ENCODE results near the gene UBIAD1. TPM values are rescaled to one million over a fixed set of nuclear protein-coding genes. Genes with fewer than 3 reads are reported as not detected.

UBIAD1 gene
- total and polyA plus RNA-seq, 2 of the 4 experiments (the other 2 are of a cell fraction) = 6.3 to 9.5 TPM

- peak within 1 kb of the TSS; percentile 91 for H3K56ac ChIP-seq (ENCODE audit: extremely low read depth, insufficient read depth, low read length)
- H2AK9ac ChIP-seq (replicated peaks; ENCODE audit: low read depth, low read length, poor library complexity) = peak within 1 kb of the TSS; percentile 85
- BruUV-seq (replicated peaks) = no TSS peak
- in situ Hi-C loops (cut with MboI; ENCODE audit: low sequenced_read_pairs) (no loop called here), intact Hi-C loops (cut with micrococcal nuclease) (loop anchor here (10.0 kb wide), 1 partner anchor 212 kb away; the partner anchor contains the start of gene DISP3), dilution Hi-C loops (cut with HindIII; ENCODE audit: low sequenced_read_pairs, unreplicated experiment) (no loop called here)
- H3K9me3 ChIP-seq (ENCODE audit: control insufficient read depth, insufficient read depth, low read length) = no peaks in the 10 kb centered on the region
- no peaks in the 10 kb centered on the region for H3K27me3 ChIP-seq (ENCODE audit: control insufficient read depth, insufficient read depth, low read length)
- H2AFZ ChIP-seq (replicated peaks; ENCODE audit: low read length, poor library complexity) = peak within 1 kb of the TSS; percentile 96
- peaks cover 8% of the 10 kb centered on the region for H3K36me3 ChIP-seq (ENCODE audit: control insufficient read depth, insufficient read depth, low read length)
- H4K91ac ChIP-seq (ENCODE audit: insufficient read depth, low read depth, low read length) = no peak within 1 kb of the TSS
- no peak within 1 kb of the TSS for H2BK20ac ChIP-seq (ENCODE audit: low read depth, low read length)
- H3K27ac ChIP-seq (ENCODE audit: insufficient read depth, low read length) = peak within 1 kb of the TSS; percentile 76
- H3K18ac ChIP-seq (ENCODE audit: low read depth, low read length) = peak within 1 kb of the TSS; percentile 68
- peak within 1 kb of the TSS; percentile 95 for H3K9ac ChIP-seq (ENCODE audit: low read depth, low read length)
- no peak within 1 kb of the TSS for H2BK15ac ChIP-seq (ENCODE audit: low read depth, low read length)
- 0 out of 2 replicates have a peak within 1 kb of the TSS, but pooled peaks have one; percentile 34 for H2BK120ac ChIP-seq (ENCODE audit: low read depth, low read length)
- peak within 1 kb of the TSS; percentile 99 for H3K4me2 ChIP-seq (ENCODE audit: low read depth, low read length)
- no peaks in the 10 kb centered on the region for H3K4me1 ChIP-seq (ENCODE audit: control insufficient read depth, insufficient read depth, low read length)
- peak within 1 kb of the TSS; percentile 73 to 98 for H4K8ac ChIP-seq (ENCODE audit: low read depth in 2 of 2, low read length in 2 of 2)
- peak within 1 kb of the TSS; percentile 70 for H3K4me3 ChIP-seq (ENCODE audit: insufficient read depth, low read depth, low read length)
- peak within 1 kb of the TSS; percentile 82 for H2BK5ac ChIP-seq (ENCODE audit: low read depth, low read length, poor library complexity, severe bottlenecking)
- peak within 1 kb of the TSS; percentile 36; the same call in 1 of the 2 replicates for H2AK5ac ChIP-seq (ENCODE audit: low read depth, low read length)
- POLR2A ChIA-PET (ENCODE audit: unreplicated experiment) = interaction anchor here (1.0 kb wide), 1 partner anchor 10 kb away, joined by 3 read pairs; no protein-coding TSS in a partner anchor
- 1% methylated on average over 22 of the region's 60 CpGs; no CpG with 5 or more reads in 1 of the 2 experiments for WGBS, 2 experiments (ENCODE audit: extremely low coverage in 2 of 2, insufficient read length in 1 of 2)
- DNase-seq (peak; percentile 100), ATAC-seq (ENCODE audit: low read depth) (peak; percentile 99)
- no peaks in the 10 kb centered on the region for H4K20me1 ChIP-seq (ENCODE audit: insufficient read depth, low read length)
- peak within 1 kb of the TSS; percentile 89 for H3K4ac ChIP-seq (ENCODE audit: low read depth, low read length)
- peak within 1 kb of the TSS; percentile 92 for H3K14ac ChIP-seq (replicated peaks; ENCODE audit: low read depth, low read length)
- H4K5ac ChIP-seq (ENCODE audit: low read depth, low read length) = peak within 1 kb of the TSS; percentile 91
- peaks cover 7% of the 10 kb centered on the region for H3K9me1 ChIP-seq (ENCODE audit: insufficient read depth, low read length)
- H3K79me1 ChIP-seq (ENCODE audit: low read depth in 1 of 2, low read length in 2 of 2) = peaks cover 8 to 18% of the 10 kb centered on the region in 2 experiments; a peak in 2 of 4 replicates
- H3K23ac ChIP-seq (ENCODE audit: low read depth, low read length) = peak within 1 kb of the TSS; percentile 92; the same call in 1 of the 2 replicates
- CTCF ChIA-PET = interaction anchor here (0.6 to 1.7 kb wide), 4 partner anchors 82 to 471 kb away, joined by 3 to 5 read pairs (median 4); no protein-coding TSS in a partner anchor
- TF ChIP-seq RAD21 (IDR thresholded peaks at IDR 0.05; ENCODE audit: low read length) (0 out of 2 replicates have a peak, but pooled peaks have one; percentile 10), FOS (IDR thresholded peaks at IDR 0.05; ENCODE audit: low read depth, low read length) (peak; percentile 49; the same call in 1 of the 2 replicates), RFX5 (IDR thresholded peaks at IDR 0.05; ENCODE audit: low read depth, low read length) (no peak), MXI1 (IDR thresholded peaks at IDR 0.05; ENCODE audit: borderline replicate concordance, low read depth, low read length) (no peak), BHLHE40 (IDR thresholded peaks at IDR 0.05; ENCODE audit: low read depth, low read length) (no peak), NFE2L2 (IDR thresholded peaks at IDR 0.05; ENCODE audit: low read depth, low read length) (no peak), CEBPB (IDR thresholded peaks at IDR 0.05; ENCODE audit: low read depth, low read length) (no peak), RCOR1 (IDR thresholded peaks at IDR 0.05; ENCODE audit: insufficient replicate concordance, low read length) (no peak), POLR2A (IDR thresholded peaks at IDR 0.05; ENCODE audit: low read depth, low read length) (peak; percentile 65; the same call in 1 of the 2 replicates), CTCF (conservative IDR thresholded peaks at IDR 0.05; ENCODE audit: low read depth, low read length) (0 out of 2 replicates have a peak, but pooled peaks have one; percentile 14), SMC3 (IDR thresholded peaks at IDR 0.05; ENCODE audit: low read depth, low read length) (0 out of 2 replicates have a peak, but pooled peaks have one; percentile 11), CHD1 (IDR thresholded peaks at IDR 0.05; ENCODE audit: low read depth, low read length) (no peak), MAFK (IDR thresholded peaks at IDR 0.05; ENCODE audit: low read depth, low read length) (no peak), USF2 (IDR thresholded peaks at IDR 0.05; ENCODE audit: low read depth, low read length) (no peak; the same call in 1 of the 2 replicates), MAZ (IDR thresholded peaks at IDR 0.05; ENCODE audit: borderline replicate concordance, low read depth, low read length) (peak; percentile 59; the same call in 1 of the 2 replicates)
Measured at GRCh38 chr1:11262171-11263049, 10.6 kb upstream of the UBIAD1 start, which contains the start of gene MTOR. Gene MTOR, minus strand, starts transcription at chr1:11262551. Its CDS starts 3,142 bp downstream, at chr1:11259409.
